Measurements from ENCODE around the gene PFDN2.

Gene PFDN2, protein sequence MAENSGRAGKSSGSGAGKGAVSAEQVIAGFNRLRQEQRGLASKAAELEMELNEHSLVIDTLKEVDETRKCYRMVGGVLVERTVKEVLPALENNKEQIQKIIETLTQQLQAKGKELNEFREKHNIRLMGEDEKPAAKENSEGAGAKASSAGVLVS

DNA sequence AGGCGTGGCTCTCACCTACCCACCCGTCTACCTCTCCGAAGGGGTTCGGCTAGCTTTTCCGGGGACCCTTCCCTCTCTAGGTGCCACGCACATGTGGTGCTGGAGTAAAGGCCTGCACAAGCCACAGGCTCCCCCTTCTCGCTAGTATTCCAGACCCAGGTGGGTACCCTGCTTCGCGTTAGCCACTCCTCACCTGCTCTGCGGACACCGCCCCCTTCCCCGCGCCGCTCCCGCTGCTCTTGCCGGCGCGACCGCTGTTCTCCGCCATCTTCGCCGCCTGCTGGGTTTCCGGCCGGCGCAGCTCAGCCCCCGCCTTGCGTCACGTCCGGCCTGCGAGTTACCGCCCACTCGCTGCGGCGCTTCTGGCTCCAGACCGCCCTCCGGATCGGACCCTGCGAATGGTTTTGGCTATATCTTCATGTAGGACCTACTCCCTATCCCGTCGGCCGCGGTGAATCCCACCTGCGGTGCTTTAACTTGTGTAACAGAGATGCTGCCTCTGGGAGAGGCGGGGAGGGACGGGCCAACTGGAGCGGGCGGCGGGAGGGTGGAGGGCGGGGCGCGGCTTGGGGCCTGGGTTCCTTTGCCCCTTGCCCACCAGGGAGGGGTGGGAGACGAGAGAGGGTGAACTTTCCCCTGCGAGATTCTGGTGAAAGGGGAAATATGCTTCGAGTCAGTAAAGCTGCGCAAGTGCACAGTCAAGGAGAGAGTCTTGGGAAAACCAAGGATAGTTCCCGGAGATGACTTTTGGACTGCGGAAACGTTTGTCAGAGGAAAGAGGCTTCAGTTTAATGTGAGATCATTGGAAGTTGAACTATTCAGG is at the start of gene PFDN2, which contains the start of gene NIT1:
PFDN2 (minus strand) TSS at position 279 of the 823 bp plus-strand sequence; CDS start at position 268, 11 bp downstream.
NIT1 (plus strand) TSS at position 347 of the 823 bp plus-strand sequence; CDS start at position 419, 72 bp downstream.
- DNase-seq: peak; percentile 79

DNA sequence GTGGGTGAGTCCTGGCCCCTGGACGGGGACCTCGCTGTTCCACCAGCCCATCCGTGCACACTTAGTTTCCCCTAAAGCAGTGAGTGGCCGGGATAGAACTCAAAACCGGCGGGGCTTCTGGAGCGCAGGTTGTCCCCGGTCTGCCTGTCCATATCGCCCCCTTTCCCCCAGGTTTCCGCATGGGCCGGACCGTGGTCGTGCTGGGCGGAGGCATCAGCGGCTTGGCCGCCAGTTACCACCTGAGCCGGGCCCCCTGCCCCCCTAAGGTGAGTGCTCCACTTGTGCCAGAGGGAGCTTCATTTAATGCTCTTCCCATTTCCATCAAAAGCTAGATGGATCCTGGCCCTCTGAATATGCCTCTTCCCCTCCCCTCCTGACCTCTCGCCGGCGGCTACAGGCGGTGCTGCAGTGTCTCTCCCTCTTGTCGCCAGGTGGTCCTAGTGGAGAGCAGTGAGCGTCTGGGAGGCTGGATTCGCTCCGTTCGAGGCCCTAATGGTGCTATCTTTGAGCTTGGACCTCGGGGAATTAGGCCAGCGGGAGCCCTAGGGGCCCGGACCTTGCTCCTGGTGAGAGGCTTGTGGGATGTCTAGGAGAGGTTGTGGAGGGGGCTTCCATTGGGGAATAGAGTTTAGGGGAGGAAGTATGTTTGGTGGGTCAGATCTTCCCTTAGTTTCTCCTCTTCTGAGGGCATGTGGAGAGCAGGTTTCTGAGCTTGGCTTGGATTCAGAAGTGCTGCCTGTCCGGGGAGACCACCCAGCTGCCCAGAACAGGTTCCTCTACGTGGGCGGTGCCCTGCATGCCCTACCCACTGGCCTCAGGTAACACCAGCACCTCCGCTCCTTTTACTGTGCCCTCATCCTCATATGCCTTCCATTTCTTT is 49.1 kb upstream of the PFDN2 start:
- no peak for DNase-seq

DNA sequence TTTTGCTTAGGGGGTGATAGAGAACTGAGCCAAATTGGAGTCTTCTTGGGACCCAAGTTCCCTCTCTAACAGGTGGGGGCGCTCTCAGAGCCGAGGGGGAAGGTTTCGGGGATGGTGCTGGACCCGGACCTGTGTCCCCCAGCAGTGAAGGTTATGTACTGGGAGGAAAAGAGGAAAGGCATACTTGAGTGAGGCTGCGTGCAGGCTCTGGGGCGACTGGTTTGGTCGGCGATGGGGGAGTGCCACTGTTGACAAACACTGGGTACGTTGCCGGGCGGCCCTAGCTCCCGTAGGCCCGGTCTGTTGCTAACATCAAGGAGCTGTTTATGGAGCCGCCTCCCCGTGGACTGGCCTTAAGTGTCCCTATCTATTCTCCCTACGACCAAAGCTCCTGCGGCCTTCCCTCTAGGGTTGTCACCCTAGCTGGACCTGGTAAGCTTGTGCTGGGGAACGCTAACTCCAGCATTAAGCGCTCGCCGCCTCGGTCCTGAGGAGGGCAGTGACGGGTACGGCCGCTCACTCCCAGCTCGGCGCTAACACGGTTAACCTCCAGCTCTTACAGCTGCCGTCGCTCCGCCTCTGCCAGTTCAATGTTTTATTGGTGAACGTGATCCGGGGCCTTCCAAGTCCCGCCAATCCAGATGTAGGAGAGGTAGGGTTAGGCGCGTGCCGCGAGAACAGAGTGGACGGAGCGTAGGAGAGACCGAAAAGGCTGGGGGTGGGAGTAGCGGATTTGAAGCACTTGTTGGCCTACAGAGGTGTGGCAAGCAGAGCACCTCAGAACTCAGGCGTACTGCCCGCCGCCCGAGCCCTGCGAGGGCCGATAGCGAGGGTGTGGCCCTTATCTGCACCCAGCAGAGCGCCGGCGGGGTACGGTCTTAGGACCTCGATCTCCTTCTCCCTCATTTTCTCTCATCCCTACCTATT is 48.2 kb upstream of the PFDN2 start, which contains the start of gene PPOX:
PPOX (plus strand) TSS at position 685 of the 927 bp plus-strand sequence. CDS start 422 bp downstream, outside the sequence.
- DNase-seq: peak; percentile 97

DNA sequence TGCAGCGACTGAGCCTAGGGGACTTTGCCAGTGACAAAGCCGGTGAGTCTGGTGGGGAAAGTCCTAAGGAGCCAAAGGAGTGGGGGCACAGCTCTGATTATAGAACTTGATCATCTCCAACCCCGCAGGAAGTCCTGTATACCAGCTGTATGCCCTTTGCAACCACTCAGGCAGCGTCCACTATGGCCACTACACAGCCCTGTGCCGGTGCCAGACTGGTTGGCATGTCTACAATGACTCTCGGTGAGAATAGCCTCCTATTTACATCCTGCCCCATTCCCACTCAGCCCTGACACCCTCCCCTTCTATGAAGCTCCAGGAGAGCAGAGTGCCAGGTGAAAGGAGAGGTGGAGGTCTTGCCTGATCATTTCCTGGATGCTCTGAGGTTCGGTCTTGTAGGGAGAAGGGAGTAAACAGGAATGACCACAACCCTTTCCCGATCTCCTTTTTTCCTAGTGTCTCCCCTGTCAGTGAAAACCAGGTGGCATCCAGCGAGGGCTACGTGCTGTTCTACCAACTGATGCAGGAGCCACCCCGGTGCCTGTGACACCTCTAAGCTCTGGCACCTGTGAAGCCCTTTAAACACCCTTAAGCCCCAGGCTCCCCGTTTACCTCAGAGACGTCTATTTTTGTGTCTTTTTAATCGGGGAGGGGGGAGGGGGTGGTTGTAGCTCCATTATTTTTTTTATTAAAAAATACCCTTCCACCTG is 47.2 kb upstream of the PFDN2 start:
- DNase-seq: no peak

DNA sequence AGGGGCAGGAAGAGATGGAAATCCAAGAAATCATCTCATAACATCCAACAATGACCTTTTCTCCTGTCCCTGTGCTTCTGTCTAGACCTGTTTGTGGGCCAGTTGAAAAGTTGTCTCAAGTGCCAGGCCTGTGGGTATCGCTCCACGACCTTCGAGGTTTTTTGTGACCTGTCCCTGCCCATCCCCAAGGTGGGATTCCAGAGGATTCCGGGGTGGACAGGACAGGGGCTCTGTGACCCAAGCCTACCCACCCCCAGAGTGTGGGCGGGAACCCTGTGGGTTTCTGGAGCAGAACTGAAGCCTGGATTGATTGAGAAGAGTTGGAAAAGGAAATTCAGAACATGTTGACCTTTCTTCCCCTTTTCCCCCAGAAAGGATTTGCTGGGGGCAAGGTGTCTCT is 46.0 kb upstream of the PFDN2 start:
- no peak for DNase-seq

DNA sequence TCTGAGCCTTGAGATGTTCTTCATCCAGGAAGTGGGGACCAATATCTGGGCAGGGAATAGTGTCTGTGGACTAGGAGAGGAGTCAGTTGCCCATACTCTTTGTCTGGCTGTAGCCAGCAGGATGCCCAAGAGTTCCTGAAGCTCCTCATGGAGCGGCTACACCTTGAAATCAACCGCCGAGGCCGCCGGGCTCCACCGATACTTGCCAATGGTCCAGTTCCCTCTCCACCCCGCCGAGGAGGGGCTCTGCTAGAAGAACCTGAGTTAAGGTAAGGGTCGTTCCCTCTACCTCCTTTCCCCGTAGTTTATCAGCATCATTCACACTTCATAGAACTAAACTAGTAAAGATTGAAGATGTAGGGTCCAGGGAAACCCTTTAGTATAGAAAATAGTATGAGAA is 45.0 kb upstream of the PFDN2 start:
- no peak for DNase-seq

DNA sequence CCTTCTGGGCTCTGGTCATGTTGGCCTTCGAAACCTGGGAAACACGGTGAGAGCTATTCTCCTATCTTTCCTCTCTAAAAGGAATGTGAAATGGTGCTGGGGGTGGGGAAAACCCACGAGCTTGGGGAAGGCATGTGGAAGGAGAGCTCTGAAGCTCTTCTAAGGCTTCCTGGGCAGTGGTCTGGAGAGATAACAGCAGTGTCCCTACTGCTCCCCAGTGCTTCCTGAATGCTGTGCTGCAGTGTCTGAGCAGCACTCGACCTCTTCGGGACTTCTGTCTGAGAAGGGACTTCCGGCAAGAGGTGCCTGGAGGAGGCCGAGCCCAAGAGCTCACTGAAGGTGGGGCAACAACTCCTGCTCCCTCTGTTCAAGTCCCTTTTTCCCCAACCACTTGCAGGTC is 44.2 kb upstream of the PFDN2 start:
- no peak for DNase-seq

DNA sequence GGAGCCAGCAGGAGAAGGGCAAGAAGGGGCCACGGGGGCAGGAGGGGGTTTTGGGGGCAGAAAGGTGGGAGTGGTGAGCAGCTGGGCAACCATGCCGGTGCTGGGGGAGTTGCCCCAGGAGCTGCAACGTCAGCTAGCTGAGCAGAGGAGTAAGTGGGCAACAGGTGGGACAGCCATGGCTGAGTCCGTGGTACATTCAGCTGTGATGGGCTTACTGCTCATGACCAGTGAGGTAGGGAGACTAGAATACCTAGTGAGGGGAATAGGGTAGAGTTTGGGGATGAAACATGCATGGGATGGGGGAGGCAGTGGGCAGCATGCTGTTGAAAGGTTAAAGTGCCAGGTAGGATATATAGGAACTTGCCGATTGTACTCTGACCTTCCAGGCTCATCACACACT is 43.8 kb upstream of the PFDN2 start:
- no peak for DNase-seq

DNA sequence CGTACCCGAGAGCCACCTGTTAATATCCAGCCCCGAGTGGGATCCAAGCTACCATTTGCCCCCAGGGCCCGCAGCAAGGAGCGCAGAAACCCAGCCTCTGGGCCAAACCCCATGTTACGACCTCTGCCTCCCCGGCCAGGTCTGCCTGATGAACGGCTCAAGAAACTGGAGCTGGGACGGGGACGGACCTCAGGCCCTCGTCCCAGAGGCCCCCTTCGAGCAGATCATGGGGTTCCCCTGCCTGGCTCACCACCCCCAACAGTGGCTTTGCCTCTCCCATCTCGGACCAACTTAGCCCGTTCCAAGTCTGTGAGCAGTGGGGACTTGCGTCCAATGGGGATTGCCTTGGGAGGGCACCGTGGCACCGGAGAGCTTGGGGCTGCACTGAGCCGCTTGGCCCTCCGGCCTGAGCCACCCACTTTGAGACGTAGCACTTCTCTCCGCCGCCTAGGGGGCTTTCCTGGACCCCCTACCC is 42.9 kb upstream of the PFDN2 start:
- no peak for DNase-seq

DNA sequence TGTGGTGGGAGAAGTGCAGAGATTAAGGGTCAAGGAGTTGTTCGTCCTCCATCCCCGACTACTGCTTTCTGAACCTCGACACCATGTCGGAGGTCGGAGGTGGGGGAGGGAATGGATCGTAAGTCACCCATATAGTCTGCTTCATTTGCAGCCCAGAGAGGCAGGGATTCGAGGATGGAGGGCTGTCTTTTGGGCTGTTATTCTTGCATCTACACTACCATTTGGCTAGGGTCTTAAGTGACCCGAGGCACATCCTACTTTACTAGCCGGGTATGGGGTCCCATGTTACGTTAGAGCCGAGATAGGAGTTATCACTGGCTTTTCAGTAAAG is 42.0 kb upstream of the PFDN2 start:
- no peak for DNase-seq

DNA sequence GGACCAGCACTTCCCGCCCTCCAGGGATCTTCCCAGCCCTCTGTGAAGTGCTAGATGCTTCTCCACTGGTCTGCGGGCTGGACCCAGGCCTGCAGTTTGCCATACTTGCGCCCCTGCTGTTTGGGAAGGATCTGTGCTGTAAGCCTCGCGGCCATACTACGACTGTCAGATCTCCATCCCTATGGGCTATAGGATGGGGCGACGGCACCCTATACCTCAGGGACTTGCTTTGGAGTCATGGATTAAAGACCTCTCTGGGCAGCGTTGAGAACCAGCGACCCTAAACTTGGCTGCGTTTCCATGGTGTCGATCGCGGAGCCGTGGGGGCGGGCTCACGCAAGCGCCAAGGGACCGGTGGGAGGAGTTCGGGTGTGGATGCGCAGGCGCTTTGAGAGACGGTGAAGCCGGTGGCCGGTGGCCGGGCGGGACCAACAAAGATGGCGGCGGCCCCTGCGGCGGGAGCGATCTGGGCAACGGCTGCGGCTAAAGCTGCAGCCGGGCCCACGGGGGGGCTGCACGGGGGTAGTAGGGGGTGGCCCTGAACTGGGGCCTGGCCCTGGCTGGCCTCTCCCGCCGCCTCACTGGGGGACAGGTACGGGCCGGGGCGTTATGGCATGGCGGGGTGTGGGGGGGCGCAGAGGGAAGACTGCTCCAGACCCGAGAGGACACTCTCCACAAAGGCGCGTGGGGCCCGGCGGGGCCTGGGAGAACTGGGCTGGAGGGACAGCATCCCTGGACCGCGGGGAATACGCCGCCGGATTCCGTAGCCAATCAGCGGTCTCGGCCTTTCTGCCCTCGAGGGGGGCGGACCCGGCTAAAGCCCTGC is 41.5 kb upstream of the PFDN2 start, which contains the start of gene USP21:
USP21 (plus strand) TSS at position 414 of the 826 bp plus-strand sequence. CDS start 1,141 bp downstream, outside the sequence.
- DNase-seq: peak; percentile 88

DNA sequence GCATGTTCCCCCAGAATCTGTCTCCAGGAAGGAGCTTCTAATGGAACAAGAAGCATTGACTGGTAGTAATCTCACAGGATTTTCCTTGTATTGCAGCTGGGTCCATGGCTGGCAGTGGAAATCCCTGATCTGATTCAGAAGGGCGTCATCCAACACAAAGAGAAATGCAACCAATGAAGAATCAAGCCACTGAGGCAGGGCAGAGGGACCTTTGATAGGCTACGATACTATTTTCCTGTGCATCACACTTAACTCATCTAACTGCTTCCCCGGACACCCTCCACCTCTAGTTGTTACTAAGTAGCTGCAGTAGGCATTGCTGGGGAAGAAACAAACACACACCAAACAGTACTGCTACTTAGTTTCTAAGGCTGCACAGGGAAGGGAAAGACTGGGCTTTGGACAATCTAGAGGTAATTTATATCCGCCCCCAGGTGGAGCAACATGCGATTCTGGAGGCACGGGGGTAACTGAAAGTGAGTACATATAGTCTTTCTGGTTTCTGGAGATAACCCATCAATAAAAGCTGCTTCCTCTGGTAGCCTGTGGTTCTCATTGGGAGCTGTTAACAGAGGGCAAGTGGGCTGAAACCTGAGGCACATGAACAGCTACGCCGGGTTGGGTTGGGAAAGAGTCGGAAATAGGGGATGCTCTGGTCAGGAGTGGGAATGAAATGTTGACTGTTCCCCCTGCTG is 40.6 kb upstream of the PFDN2 start:
- DNase-seq: no peak

DNA sequence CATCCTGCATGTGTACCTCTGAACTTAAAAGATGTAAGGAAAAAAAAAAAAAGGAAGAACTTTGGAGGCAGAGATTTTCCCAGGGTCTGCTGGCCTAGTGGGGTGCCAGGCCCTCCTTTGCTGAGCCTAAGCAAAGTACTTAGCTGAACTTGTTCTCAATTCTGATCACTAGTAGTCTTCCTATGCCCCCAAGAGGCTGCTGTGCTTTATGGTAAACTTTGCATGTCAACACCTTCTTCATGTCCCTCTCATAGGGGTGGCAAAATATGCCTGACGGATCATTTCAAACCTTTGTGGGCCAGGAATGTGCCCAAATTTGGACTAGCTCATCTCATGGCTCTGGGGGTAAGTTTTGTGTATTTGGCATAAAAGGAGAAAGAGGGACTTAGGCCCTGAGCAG is 40.0 kb upstream of the PFDN2 start:
- no peak for DNase-seq

DNA sequence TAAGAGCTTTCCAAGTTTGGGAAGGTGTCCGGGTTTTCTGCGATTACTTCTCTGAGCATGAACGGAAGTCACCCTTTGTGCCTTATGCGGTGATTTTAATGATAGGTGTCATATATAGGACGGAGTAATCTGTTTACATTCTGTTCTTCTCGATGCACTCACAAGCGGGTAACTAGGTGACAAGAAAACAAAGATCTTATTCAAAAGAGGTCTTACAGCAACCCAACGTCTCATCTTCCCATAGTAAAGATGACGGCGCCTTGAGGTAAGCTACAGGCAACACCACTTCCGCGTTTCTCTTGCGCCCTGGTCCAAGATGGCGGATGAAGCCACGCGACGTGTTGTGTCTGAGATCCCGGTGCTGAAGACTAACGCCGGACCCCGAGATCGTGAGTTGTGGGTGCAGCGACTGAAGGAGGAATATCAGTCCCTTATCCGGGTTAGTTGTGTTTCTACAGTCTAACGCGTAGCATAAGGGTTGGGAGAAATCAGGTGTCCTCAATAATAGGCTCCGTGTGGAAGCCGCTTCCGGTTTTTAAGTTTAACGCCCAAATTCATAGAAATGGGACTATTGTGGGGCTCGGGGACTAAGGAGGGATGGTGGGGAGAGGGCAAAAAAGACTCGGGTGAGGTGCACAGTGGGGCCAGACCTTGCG is 36.0 kb upstream of the PFDN2 start, which contains the start of gene UFC1:
UFC1 (plus strand) TSS at position 297 of the 656 bp plus-strand sequence; CDS start at position 317, 20 bp downstream.
- peak; percentile 88 for DNase-seq

DNA sequence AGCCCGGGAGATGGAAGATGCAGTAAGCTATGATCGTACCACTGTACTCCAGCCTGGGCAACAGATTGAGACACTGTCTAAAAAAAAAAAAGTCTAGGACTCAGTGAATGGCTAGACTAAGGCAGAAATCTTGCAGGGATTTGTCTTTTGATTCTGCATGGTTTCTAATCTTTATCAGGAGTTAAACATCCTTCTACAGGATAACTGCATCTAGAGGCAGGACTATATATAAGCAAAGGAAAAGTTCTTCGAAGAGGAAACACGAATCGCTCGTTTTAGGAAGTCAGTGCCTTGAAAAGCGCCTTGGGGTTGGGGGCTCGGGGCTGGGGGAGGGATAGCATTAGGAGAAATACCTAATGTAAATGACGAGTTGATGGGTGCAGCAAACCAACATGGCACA is 35.3 kb upstream of the PFDN2 start:
- DNase-seq: no peak

DNA sequence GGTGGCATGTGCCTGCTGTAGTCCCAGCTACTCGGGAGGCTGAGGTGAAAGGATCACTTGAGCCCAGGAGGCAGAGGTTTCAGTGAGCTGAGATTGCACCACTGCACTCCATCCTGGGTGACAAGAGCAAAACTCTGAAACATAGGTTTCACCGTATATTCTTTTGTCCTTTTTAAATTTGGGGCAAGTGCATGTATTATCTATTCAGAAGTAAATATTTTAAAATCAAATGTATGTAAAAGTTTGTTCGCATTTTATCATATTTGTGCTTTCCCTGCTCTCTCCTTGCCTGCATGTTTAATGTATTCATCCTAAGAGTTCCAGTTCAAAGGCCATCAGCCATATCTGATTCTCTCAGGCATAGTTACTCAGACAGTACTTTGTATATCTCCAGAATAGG is 28.0 kb upstream of the PFDN2 start:
- no peak for DNase-seq

DNA sequence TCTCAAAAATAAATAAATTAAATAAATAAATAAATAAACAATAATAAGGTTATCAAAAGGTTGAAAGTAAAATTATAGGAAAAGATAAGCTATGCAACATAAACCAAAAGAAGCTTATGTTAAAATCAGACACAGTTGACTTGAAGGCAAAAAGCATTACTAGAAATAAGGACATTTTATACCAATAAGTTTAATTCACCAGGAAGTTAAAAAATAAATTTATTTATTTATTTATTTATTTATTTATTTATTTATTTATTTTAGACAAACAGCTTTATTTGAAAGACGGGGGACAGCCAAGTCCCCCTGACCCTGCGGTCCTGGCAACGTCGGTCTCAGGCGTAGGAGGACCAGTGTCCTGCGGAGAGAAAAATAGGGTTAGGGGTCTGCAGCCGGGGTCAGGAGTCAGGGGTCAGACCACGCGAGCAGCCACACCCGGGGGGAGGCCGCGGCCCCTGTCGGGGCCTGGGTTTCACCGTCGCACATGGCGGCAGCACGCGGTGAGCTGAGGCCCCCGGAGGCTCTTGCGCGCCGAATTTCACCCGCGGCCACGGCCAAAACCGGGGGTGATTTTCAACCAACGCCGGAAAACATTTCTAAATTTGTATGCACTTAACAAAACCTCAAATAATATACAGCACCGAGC is 23.0 kb upstream of the PFDN2 start:
- DNase-seq: no peak

DNA sequence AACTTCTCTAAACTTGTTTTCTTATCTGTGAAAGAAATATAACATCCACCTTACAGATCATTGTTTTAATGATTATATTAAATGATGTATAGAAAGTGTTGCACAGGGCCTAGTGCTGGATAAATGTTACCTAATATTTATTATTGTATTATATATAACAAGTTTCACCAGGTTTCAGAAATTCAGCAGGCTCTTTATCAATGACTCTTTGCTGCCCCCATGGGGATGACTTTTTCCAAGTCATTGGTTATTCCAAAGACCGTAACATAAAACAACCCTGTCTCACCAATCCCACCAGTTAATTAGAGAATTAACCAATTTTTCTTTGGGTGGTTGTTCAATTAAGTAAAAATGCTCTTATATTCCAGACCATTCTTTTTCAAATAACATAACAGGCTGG is 21.9 kb upstream of the PFDN2 start:
- DNase-seq: peak; percentile 45

DNA sequence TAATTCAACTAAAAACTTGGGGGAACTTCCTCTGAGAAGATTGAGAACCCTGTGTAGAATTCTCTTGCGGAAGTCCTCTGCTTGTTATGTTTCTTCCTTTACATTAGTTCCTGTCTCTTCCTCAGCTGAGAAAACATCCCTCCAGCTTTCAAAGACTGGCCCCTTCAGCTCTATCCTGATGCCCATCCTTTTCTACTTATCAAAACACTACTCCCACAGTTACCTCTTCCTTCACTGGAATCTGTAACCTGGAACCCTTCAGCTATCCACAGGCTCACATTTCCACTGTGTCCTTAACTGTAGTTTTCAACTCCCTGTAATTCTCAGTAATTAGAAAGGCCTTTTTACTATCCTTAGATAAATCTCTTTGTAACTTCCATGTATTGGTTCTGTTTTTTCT is 20.6 kb upstream of the PFDN2 start:
- DNase-seq: no peak

Measured in fibroblast of upper back skin (primary cell).